Choroid plexus epithelial cell (primary cell): ENCODE results near the gene VIL1.
A peak's percentile ranks its signal among the peaks of the same experiment; 100 is the strongest.

Experiments used
- DNase-seq: peaks from one replicate; pipeline ENCODE4 v3.0.0-alpha.2; 2010; ENCODE audit warnings: low read depth
- H3K4me3 ChIP-seq: 2 replicates; pipeline ENCODE4 v1.5.1; 2011; ENCODE audit warnings: low read depth, mild to moderate bottlenecking, control low read depth, low read length, moderate library complexity
- TF ChIP-seq, protein P1 (sequence below): conservative IDR thresholded peaks from 2 replicates; pipeline ENCODE4 v1.5.1; 2011; ENCODE audit warnings: low read depth, mild to moderate bottlenecking, control low read depth, inconsistent platforms, low read length, moderate library complexity

The VIL1 gene

DNA sequence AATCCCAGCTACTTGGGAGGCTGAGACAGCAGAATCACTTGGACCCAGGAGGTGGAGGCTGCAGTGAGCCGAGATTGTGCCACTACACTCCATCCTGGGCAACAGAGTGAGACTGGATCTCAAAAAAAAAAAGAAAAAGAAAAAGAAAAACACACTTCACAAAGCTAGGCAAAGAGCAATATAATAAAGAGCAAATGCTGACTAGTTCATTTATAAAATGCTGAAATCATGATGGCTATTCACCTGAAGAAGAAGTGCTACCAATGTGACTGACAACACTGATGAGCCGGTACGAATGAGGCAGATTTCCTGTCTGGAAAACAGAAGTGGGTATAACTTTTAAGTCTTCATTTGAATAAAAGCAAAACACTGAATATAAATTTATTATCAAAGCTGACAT lies 37.9 kb downstream of the VIL1 start:
- no peak for DNase-seq
- TF ChIP-seq, protein P1, sequence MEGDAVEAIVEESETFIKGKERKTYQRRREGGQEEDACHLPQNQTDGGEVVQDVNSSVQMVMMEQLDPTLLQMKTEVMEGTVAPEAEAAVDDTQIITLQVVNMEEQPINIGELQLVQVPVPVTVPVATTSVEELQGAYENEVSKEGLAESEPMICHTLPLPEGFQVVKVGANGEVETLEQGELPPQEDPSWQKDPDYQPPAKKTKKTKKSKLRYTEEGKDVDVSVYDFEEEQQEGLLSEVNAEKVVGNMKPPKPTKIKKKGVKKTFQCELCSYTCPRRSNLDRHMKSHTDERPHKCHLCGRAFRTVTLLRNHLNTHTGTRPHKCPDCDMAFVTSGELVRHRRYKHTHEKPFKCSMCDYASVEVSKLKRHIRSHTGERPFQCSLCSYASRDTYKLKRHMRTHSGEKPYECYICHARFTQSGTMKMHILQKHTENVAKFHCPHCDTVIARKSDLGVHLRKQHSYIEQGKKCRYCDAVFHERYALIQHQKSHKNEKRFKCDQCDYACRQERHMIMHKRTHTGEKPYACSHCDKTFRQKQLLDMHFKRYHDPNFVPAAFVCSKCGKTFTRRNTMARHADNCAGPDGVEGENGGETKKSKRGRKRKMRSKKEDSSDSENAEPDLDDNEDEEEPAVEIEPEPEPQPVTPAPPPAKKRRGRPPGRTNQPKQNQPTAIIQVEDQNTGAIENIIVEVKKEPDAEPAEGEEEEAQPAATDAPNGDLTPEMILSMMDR = no peak

DNA sequence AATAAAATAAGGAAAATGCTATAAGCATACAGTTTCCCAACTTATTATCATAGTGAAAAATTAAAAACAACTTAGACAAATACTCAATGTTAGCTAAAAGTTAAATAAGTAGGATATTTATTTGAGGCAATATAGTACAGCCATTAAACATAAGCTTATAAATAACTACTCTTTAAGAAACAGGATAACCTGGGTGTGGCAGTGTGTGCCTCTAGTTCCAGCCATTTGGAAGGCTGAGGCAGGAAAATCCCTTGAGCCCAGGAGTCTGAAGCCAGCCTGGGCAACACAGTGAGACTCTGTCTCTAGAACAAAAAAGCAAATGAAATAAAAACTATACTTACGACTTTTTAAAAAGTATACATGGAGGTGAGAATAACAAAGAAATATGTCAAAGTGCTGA lies 39.7 kb downstream of the VIL1 start:
- H3K4me3 ChIP-seq = no peak overlapping the region
- DNase-seq = no peak
- TF ChIP-seq, protein P1 = no peak

More for the DNA sequence above, 37.9 kb downstream of the VIL1 start:
- H3K4me3 ChIP-seq = no peak overlapping the region

DNA sequence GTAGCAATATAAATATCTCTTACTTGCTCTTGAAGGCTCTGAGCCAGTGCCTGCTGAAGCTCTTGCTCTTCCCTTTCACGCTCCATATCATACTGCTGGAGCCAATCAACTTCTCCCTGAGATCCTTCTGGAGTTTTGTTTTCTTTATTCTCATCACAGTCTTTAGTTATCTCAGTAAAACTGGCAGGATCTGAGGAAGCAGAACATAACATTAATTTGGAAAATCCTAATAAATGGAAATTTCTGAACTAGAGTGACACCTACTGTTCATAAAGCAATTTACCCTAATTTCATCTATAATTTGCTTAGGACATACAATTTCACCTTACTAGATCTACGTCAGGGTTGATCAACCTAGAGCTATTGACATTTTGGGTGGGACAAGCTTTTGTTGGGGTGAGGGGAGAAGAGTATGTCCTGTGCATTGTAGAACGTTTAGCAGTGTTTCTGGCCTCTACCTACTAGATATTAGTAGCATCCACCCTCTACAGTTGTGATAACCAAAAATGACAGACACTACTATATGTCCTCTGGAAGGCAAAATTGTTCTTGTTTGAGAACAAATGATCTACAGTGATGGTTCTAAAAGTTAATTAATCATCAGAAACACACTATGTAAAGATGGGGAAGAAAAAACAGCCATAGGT lies 47.2 kb downstream of the VIL1 start:
- TF ChIP-seq, protein P1 = peak; percentile 42
- DNase-seq = peak; percentile 51
- no peak overlapping the region for H3K4me3 ChIP-seq

DNA sequence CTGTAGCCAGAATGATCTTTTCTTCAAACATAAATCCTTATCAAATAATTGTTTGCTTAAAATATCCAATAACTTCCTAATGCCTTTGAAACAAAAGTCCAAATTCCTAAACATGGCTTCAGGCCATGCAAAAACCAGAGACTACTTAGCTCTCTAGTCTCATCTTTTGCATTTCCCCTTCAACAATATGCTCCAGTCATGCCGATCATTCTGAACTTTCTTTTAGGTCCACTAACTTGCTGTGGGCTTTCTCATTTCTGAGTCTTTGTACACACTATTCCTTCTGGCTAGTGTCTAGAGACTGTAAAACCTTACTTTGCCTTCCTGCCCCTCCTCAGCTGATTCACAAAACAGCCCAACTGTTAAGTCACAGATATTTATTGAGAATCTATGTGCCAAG lies 51.5 kb downstream of the VIL1 start:
- H3K4me3 ChIP-seq = no peak overlapping the region
- no peak for DNase-seq
- TF ChIP-seq, protein P1 = no peak

DNA sequence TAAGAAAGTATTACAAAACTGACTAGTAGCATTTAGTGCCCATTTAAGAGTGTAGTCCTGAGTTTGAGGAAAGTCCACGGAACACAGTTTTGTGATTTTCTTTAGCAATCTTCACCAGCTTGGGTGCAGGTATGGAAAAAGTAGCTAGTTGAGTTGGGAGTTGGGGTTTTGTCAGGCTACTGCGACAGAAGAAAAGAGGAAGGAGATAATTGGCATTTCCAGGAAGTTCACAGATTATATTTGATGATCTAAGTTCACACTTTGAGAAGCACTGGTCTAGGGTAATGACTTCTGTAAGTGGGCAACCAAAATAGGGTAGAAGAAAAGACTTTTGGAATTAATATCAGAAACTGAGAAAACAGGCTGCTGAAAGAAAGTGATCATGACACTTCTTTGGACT lies 52.1 kb downstream of the VIL1 start:
- TF ChIP-seq, protein P1 = no peak
- no peak overlapping the region for H3K4me3 ChIP-seq
- DNase-seq = no peak

DNA sequence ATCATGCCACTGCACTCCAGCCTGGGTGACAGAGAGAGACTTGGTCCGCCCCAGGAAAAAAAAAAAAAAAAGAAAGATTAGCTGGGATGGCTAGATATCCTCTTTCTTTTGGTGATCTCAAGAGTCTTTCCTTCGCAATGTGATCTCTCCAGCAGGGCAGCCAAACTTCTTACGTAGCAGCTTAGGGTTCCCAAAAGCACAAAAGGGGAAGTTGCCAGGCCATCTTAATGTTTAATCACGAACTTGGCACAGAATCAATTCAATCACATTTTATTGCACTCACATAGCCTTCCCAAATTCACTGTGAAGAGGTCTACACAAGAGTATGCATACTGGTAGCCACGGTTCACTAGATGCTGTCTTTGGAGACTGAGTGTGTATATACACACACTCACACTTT lies 53.1 kb downstream of the VIL1 start:
- H3K4me3 ChIP-seq = no peak overlapping the region
- TF ChIP-seq, protein P1 = no peak
- no peak for DNase-seq

DNA sequence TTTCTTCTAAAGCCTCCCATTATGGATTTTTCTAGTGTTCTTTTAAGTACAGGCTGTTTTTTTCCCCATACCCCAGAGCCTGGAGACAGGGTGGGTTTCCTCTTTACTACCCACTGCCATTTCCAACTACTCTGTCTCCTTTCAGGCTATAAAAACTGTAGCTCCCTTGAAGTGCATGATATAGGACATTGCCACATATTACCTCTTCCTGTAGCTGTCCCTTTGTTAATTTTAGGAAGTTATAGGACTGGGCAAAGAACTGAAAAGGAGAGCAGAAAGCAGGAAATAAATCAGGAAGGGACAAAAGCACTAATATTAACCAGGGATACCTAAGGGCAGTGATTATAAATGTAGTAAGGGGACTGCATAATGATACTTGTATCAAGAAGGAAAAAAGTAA lies 54.1 kb downstream of the VIL1 start:
- DNase-seq = no peak
- no peak overlapping the region for H3K4me3 ChIP-seq
- TF ChIP-seq, protein P1 = no peak
